ENCODE measurements around the gene ZNF280A. TPM values are rescaled to one million over a fixed set of nuclear protein-coding genes. Genes with fewer than 3 reads are reported as not detected.
A peak's percentile ranks its signal among the peaks of the same experiment; 100 is the strongest.
"Not testable (repeated sequence)": the region's sequence is repeated elsewhere in the genome, so short reads cannot be mapped to it uniquely, and the experiment has no call there.

ZNF280A gene
- total RNA-seq, 2 experiments from 2014 or later, result not detected

DNA sequence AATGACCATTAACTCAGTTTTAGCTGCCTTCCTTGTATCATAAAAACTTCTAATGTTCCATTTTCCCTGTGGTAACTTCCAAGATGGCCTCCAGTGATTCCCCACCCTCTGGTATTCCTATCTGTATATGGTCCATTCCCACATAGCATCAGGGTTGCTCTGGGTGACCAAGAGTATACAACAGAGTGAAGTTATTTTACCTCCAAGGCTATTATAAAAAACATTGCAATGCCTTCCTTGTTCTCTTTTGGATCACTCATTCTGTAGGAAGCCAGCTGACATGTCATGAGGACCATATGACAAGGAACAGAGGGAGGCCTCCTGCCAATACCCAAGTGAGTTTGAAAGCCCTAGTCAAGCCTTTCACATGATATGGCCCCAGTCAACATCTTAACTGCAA, 41.6 kb downstream of the ZNF280A start:
- Mint-ChIP-seq H3K27ac (no peak overlapping the region), H3K9me3 (no peaks in the 10 kb centered on the region), H3K4me1 (ENCODE audit: low read depth) (no peaks in the 10 kb centered on the region), H3K36me3 (no peaks in the 10 kb centered on the region), H3K27me3 (no peaks in the 10 kb centered on the region), H3K4me3 (no peak overlapping the region)
- no peak for DNase-seq
- intact Hi-C loops (cut with micrococcal nuclease), result no loop called here
- ChIA-PET POLR2A (no interaction called here), CTCF (interaction anchor here (1.3 kb wide), 1 partner anchor 113 kb away, joined by 4 read pairs; no protein-coding TSS in a partner anchor)

DNA sequence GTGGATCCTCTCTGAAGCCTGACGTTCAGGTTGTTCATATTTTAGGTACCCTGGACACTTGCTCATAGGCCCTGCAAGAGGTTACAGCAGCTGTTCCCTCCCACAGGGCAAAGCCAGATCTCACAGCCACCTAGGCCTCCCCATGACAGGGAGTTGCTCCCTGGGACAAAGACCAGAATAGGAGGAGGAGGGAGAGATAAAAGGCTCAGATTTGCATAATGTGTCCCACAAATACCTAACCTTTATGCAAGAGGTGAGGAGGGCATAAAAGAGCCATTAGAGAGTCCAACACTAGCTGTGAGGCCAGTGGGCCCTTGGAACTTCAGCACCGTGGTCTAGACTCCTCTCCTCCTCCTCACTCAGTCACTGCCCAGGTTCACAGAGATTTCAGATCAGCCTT, 45.3 kb downstream of the ZNF280A start:
- Mint-ChIP-seq H3K4me3 (no peak overlapping the region), H3K4me1 (ENCODE audit: low read depth) (no peaks in the 10 kb centered on the region), H3K36me3 (no peaks in the 10 kb centered on the region), H3K9me3 (peaks cover 1% of the 10 kb centered on the region), H3K27ac (no peak overlapping the region), H3K27me3 (peaks cover 5% of the 10 kb centered on the region)
- intact Hi-C loops (cut with micrococcal nuclease), result no loop called here
- DNase-seq, result no peak
- ChIA-PET POLR2A (no interaction called here), CTCF (interaction anchor here (0.7 to 1.2 kb wide), 2 partner anchors 9 to 309 kb away, joined by 3 to 4 read pairs; no protein-coding TSS in a partner anchor)

DNA sequence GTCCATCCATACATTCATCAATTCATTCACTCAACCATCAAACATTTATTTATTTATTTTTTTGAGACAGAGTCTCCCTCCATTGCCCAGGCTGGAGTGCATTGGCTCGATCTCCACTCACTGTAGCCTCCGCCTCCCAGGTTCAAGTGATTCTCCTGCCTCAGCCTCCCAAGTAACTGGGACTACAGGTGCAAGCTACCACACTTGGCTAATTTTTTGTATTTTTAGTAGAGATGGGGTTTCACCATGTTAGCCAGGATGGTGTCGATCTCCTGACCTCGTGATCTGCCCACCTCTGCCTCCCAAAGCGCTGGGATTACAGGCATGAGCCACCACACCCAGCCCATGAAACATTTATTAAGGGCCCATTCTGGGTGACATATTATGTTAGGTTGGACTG, 49.0 kb downstream of the ZNF280A start:
- H3K36me3 Mint-ChIP-seq; H3K4me3 Mint-ChIP-seq; POLR2A ChIA-PET; H3K4me1 Mint-ChIP-seq (ENCODE audit: low read depth); DNase-seq; CTCF ChIA-PET; H3K27ac Mint-ChIP-seq; intact Hi-C loops (cut with micrococcal nuclease): not testable (repeated sequence)
- peaks cover 13% of the 10 kb centered on the region for H3K27me3 Mint-ChIP-seq
- H3K9me3 Mint-ChIP-seq, result peaks cover 13% of the 10 kb centered on the region

DNA sequence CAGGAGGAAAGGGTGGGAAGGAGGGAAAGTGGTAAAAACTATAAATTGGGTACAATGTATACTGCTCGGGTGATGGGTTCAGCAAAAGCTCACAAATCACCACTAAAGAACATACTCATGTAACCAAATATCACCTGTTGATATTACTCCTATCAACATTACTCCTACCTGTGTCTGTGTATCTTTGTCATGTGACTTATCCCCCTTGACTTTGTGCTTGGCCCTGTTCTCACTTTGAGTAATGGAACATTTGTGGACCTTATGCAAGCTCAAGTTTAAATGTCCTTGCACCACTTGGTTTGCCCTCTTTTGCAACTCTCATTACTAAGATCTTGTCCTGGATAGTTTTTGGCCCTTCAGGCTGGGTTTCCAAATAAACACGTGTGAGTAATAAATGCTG, 50.5 kb downstream of the ZNF280A start:
- CTCF ChIA-PET, result no interaction called here
- H3K9me3 Mint-ChIP-seq, result peaks cover 13% of the 10 kb centered on the region
- no peaks in the 10 kb centered on the region for H3K36me3 Mint-ChIP-seq
- H3K27me3 Mint-ChIP-seq, result peaks cover 18% of the 10 kb centered on the region
- POLR2A ChIA-PET, result no interaction called here
- no peaks in the 10 kb centered on the region for H3K4me1 Mint-ChIP-seq (ENCODE audit: low read depth)
- H3K4me3 Mint-ChIP-seq, result no peak overlapping the region
- no peak for DNase-seq
- intact Hi-C loops (cut with micrococcal nuclease), result no loop called here
- H3K27ac Mint-ChIP-seq, result no peak overlapping the region

DNA sequence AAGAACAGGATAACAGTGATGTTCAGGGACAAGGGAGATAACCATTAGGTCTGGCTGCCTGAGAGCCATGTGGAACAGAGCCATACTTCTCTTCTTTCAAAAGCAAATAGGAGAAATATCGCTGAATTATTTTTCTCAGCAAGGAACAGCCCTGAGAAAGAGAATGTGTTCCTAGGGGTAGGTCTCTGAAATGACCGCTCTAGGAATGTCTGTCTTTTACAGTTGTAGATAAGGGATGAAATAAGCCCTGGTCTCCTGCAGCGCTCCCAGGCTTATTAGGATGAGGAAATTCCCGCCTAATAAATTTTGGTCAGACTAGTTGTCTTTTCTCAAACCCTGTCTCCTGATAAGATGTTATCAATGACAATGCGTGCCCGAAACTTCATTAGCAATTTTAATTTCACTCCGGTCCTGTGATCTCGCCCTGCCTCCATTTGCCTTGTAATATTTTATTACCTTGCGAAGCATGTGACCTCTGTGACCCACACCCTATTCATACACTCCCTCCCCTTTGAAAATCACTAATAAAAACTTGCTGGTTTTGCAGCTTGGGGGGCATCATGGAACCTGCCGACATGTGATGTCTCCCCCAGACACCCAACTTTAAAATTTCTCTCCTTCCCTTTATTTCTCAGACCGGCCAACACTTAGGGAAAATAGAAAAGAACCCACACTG, 51.1 kb downstream of the ZNF280A start:
- CTCF ChIA-PET; H3K4me1 Mint-ChIP-seq (ENCODE audit: low read depth); H3K36me3 Mint-ChIP-seq; DNase-seq; POLR2A ChIA-PET; H3K27ac Mint-ChIP-seq; intact Hi-C loops (cut with micrococcal nuclease); H3K4me3 Mint-ChIP-seq: not testable (repeated sequence)
- H3K9me3 Mint-ChIP-seq, result peaks cover 13% of the 10 kb centered on the region
- H3K27me3 Mint-ChIP-seq, result peaks cover 23% of the 10 kb centered on the region

DNA sequence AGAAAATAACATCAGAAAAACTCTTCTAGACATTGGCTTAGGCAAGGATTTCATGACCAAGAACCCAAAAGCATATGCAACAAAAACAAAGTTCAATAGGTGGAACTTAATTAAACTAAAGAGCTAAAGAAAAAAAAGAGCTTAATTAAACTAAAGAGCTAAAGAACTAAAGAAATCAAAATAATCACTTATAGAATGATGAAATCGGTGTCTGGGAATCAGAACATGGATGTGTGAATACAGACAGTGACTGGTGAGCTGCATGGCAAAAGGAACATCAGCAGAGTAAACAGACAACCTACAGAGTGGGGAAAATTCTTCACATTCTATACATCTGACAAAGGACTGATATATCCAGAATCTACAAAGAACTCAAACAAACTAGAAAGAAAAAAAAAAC, 53.0 kb downstream of the ZNF280A start:
- H3K36me3 Mint-ChIP-seq, result no peaks in the 10 kb centered on the region
- peaks cover 13% of the 10 kb centered on the region for H3K9me3 Mint-ChIP-seq
- POLR2A ChIA-PET, result no interaction called here
- H3K27ac Mint-ChIP-seq, result no peak overlapping the region
- intact Hi-C loops (cut with micrococcal nuclease), result no loop called here
- no peak overlapping the region for H3K4me3 Mint-ChIP-seq
- DNase-seq, result no peak
- H3K4me1 Mint-ChIP-seq (ENCODE audit: low read depth), result no peaks in the 10 kb centered on the region
- CTCF ChIA-PET, result interaction anchor here (1.4 kb wide), 1 partner anchor 120 kb away, joined by 5 read pairs; no protein-coding TSS in a partner anchor
- H3K27me3 Mint-ChIP-seq, result peaks cover 39% of the 10 kb centered on the region

DNA sequence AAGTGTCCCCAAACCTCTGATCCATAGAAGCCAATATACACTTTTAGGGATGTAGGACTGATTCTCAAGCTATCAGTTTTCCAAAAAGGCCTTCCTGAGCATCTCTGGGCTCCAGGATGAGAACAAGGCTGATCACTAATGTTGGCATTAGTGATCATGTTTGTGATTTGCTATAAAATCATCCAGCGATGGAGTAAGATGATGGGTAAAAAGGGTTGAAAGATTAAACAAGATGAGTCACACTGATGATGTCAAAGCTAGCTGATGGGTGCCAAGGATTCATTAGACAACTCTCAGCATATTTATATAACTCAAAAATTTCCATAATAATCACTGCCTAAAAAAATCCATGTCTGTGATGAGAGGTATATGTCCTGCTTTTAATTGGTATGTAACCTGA, 54.3 kb downstream of the ZNF280A start:
- Mint-ChIP-seq H3K4me3 (no peak overlapping the region), H3K36me3 (no peaks in the 10 kb centered on the region), H3K4me1 (ENCODE audit: low read depth) (no peaks in the 10 kb centered on the region), H3K9me3 (peaks cover 13% of the 10 kb centered on the region), H3K27me3 (peaks cover 40% of the 10 kb centered on the region), H3K27ac (no peak overlapping the region)
- DNase-seq, result no peak
- intact Hi-C loops (cut with micrococcal nuclease), result no loop called here
- CTCF ChIA-PET, result interaction anchor here (1.0 to 1.5 kb wide), 2 partner anchors 9 to 15 kb away, joined by 4 read pairs; no protein-coding TSS in a partner anchor
- POLR2A ChIA-PET, result no interaction called here

DNA sequence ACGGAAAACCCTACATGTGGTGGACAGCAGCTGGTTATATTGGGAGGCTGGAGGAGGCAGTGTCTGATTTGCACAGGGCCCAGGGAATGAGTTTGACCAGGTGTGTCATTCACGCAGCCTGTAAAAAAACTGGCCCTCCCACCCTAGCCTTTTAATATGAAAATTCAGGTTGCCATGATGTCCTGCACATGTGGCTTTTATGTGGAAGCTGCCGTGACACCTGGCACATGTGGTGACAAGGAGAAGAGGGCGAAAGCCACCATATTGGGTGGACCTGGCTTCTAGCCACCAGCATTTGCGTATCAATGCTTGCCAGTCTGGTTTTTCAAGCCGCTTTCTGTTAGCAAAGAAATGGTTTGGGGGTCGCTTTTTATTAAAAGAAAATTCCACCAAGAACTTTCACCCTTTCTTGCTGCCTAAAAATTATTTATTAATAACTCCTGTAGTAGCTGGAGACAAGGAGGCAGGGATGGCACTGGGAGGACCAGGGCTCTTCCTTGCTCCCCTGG, 54.9 kb downstream of the ZNF280A start:
- Mint-ChIP-seq H3K27ac (no peak overlapping the region), H3K36me3 (no peaks in the 10 kb centered on the region), H3K4me3 (no peak overlapping the region), H3K4me1 (ENCODE audit: low read depth) (no peaks in the 10 kb centered on the region), H3K9me3 (peaks cover 16% of the 10 kb centered on the region), H3K27me3 (peaks cover 43% of the 10 kb centered on the region)
- intact Hi-C loops (cut with micrococcal nuclease), result no loop called here
- ChIA-PET CTCF (interaction anchor here (1.0 to 3.7 kb wide), 3 partner anchors 10 to 121 kb away, joined by 4 to 16 read pairs (median 4); no protein-coding TSS in a partner anchor), POLR2A (no interaction called here)
- no peak for DNase-seq

DNA sequence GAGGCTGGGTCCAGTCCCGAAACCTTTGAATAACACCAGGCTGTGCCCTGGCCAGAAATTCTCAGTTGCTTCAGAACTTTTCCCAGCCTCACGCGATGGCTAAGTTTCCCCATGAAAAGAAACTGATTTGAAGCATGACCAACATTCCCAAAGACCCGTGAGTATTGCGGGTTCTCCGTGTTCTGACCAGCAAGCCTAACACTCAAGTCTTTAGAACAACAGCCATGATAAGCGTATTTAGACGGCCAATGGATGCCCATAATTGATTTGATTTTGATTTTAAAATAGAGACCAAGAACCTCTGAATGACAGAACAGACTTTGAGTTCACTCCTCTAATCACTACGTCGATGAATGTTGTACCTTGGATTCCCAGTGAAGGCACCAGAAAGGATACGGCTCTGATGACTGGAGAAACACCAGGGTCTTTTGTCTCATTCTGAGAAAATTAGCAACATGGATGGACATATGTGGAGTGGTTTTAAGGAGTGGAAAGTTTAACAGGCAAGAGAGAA, 55.5 kb downstream of the ZNF280A start:
- peaks cover 40% of the 10 kb centered on the region for H3K27me3 Mint-ChIP-seq

DNA sequence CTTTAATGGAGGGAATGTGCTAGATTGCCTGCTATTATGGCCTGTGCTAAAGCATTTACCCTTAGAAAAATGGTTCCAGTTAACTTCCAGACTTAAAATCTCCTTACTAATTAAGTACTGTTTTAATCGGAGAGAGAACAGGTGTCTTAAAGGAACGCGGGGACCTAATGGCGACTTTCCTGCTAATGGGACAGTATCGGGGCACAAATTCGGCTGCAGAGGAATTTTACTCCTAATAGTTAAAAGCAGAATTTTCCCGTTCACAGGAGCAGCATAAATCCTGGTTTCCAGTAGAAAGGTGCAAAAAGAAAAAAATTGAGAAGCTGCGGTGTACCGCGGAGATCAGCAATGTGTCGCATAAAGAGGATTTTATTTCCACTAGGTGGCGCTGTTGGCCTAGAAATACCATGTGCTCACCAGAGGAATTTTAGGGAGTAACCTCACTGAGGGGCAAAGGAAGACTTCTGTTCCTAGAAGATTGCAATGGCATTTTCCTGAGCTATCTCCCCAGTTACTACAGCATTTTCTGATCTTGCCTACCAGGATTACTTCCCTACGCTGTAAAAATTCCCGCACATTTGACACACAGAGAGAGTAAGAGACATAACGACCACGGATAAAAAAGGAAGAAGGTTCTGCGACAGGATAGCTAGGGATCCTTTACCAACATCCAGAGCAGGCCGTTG, 56.1 kb downstream of the ZNF280A start:
- H3K4me1 Mint-ChIP-seq (ENCODE audit: low read depth), result no peaks in the 10 kb centered on the region
- H3K9me3 Mint-ChIP-seq, result peaks cover 20% of the 10 kb centered on the region
- ChIA-PET CTCF (interaction anchor here (0.7 to 3.7 kb wide), 21 partner anchors 9 to 492 kb away, joined by 3 to 16 read pairs (median 4); partner anchors contain the start of genes PRAME and ZNF280B), POLR2A (no interaction called here)
- H3K4me3 Mint-ChIP-seq, result no peak overlapping the region
- peaks cover 39% of the 10 kb centered on the region for H3K27me3 Mint-ChIP-seq
- intact Hi-C loops (cut with micrococcal nuclease), result loop anchor here (1.0 kb wide), 1 partner anchor 123 kb away; no protein-coding TSS in a partner anchor
- no peak overlapping the region for H3K27ac Mint-ChIP-seq
- DNase-seq, result peak; percentile 44
- peaks cover 2% of the 10 kb centered on the region for H3K36me3 Mint-ChIP-seq

More for the DNA sequence above, 55.5 kb downstream of the ZNF280A start:
- Mint-ChIP-seq H3K36me3 (peaks cover 2% of the 10 kb centered on the region), H3K27ac (no peak overlapping the region), H3K4me1 (ENCODE audit: low read depth) (no peaks in the 10 kb centered on the region), H3K9me3 (peaks cover 18% of the 10 kb centered on the region), H3K4me3 (no peak overlapping the region)
- POLR2A ChIA-PET, result no interaction called here
- intact Hi-C loops (cut with micrococcal nuclease), result loop anchor here (1.0 kb wide), 1 partner anchor 123 kb away; no protein-coding TSS in a partner anchor
- CTCF ChIA-PET, result interaction anchor here (0.7 to 3.7 kb wide), 17 partner anchors 8 to 491 kb away, joined by 3 to 16 read pairs (median 4); partner anchors contain the start of genes PRAME and ZNF280B
- DNase-seq, result no peak

Measured in activated CD4-positive, alpha-beta memory T cell treated with anti-CD3 and anti-CD28 coated beads for 36 hours (primary cell).